Hindlimb muscle (tissue), 1 donor: ENCODE measurements around the gene BIK. TPM values are rescaled to one million over a fixed set of nuclear protein-coding genes. Genes with fewer than 3 reads are reported as not detected.
"Not testable (repeated sequence)": the region's sequence is repeated elsewhere in the genome, so short reads cannot be mapped to it uniquely, and the experiment has no call there.

Experiments
- DNase-seq: peaks from one replicate; pipeline ENCODE4 v3.0.0-alpha.2; 2013
- polyA plus RNA-seq: library from polyadenylated mRNA; unstranded; fragments of 120-200 nt; gene quantifications from one replicate; pipeline ENCODE4 v1.2.1, GENCODE V29; 2013; ENCODE audit not compliant: insufficient read length

Gene BIK
- polyA plus RNA-seq, 1 donor = not detected

- no peak for DNase-seq
These were observed 26.3 kb downstream of the BIK start for GRCh38 chr22:43136801-43137200.

- DNase-seq = peak; percentile 84
These were observed 32.5 kb downstream of the BIK start, which contains the start of gene MCAT for GRCh38 chr22:43142880-43143562. Gene MCAT (minus strand): TSS chr22:43143398. CDS start chr22:43143348, 50 bp downstream.

- DNase-seq = no peak
These were observed 34.4 kb downstream of the BIK start for GRCh38 chr22:43144949-43145348.

- not testable (repeated sequence) for DNase-seq
These were observed 34.8 kb downstream of the BIK start for GRCh38 chr22:43145371-43145770.

- DNase-seq = not testable (repeated sequence)
These were observed 35.8 kb downstream of the BIK start for GRCh38 chr22:43146332-43146731.

GRCh38 chr22:43147821-43148220 lies 37.3 kb downstream of the BIK start:
- no peak for DNase-seq

- DNase-seq = no peak
These were observed 38.0 kb downstream of the BIK start for GRCh38 chr22:43148581-43148980.

- DNase-seq = no peak
These were observed 40.2 kb downstream of the BIK start for GRCh38 chr22:43150731-43151206.

GRCh38 chr22:43151251-43152002 lies 40.9 kb downstream of the BIK start, which contains the start of gene TSPO:
Gene TSPO (plus strand): TSS chr22:43151559. CDS start chr22:43159239, 7,680 bp downstream.
- DNase-seq = peak; percentile 45

- DNase-seq = no peak
These were observed 41.4 kb downstream of the BIK start for GRCh38 chr22:43152003-43152356.

- DNase-seq = no peak
These were observed 42.0 kb downstream of the BIK start for GRCh38 chr22:43152357-43153071.

- no peak for DNase-seq
These were observed 43.3 kb downstream of the BIK start for GRCh38 chr22:43153899-43154298.

- DNase-seq = no peak
These were observed 44.5 kb downstream of the BIK start for GRCh38 chr22:43154887-43155536.

GRCh38 chr22:43155789-43156188 lies 45.2 kb downstream of the BIK start:
- DNase-seq = no peak

- DNase-seq = no peak
These were observed 45.9 kb downstream of the BIK start for GRCh38 chr22:43156413-43156812.

- no peak for DNase-seq
These were observed 47.5 kb downstream of the BIK start for GRCh38 chr22:43157874-43158546.

- DNase-seq = no peak
These were observed 48.4 kb downstream of the BIK start for GRCh38 chr22:43158778-43159483.

- no peak for DNase-seq
These were observed 49.1 kb downstream of the BIK start for GRCh38 chr22:43159484-43160178.

GRCh38 chr22:43160497-43161126 lies 50.1 kb downstream of the BIK start:
- no peak for DNase-seq
